Measurements from ENCODE around the gene LAMA4. TPM values are rescaled to one million over a fixed set of nuclear protein-coding genes. Genes with fewer than 3 reads are reported as not detected.

LAMA4 gene
- total RNA-seq, 1 donor from 2014 or later = 0.56 TPM

GRCh38 chr6:112197636-112198035 is 56.7 kb downstream of the LAMA4 start:
- H2AFZ ChIP-seq (replicated peaks) = no peak overlapping the region
- no peak overlapping the region for H3K27ac ChIP-seq
- H3K4me1 Mint-ChIP-seq = peaks cover 42% of the 10 kb centered on the region
- no peak for TF ChIP-seq EZH2phosphoT487 (IDR thresholded peaks at IDR 0.05)
- no peak for TF ChIP-seq EZH2 (IDR thresholded peaks at IDR 0.05)
- no peak for TF ChIP-seq CTCF (IDR thresholded peaks at IDR 0.05)
- H3K36me3 ChIP-seq = no peaks in the 10 kb centered on the region
- no peaks in the 10 kb centered on the region for H3K79me2 ChIP-seq (ENCODE audit: low read depth)
- H3K4me2 ChIP-seq = no peak overlapping the region
- H3K4me3 Mint-ChIP-seq = no peak overlapping the region
- H3F3A ChIP-seq (ENCODE audit: low read depth) = no peaks in the 10 kb centered on the region
- peaks cover 15% of the 10 kb centered on the region for H3K4me1 ChIP-seq
- H3K27ac Mint-ChIP-seq = no peak overlapping the region
- H3K27me3 ChIP-seq = no peaks in the 10 kb centered on the region
- no peak overlapping the region for H3K9ac ChIP-seq
- no peaks in the 10 kb centered on the region for H4K20me1 ChIP-seq (ENCODE audit: low read depth)
- DNase-seq (ENCODE audit: low spot score) = no peak
- no peak overlapping the region for H3K4me3 ChIP-seq
- H3K36me3 Mint-ChIP-seq = peaks cover 3% of the 10 kb centered on the region
- peaks cover 10% of the 10 kb centered on the region for H3K27me3 Mint-ChIP-seq (ENCODE audit: insufficient read depth, low read depth)
- peaks cover 7% of the 10 kb centered on the region for H3K9me3 Mint-ChIP-seq
- H3K9me3 ChIP-seq (ENCODE audit: low read depth) = no peaks in the 10 kb centered on the region

- no peak overlapping the region for H3K4me2 ChIP-seq
- H3K27ac ChIP-seq = no peak overlapping the region
- H3F3A ChIP-seq (ENCODE audit: low read depth) = no peaks in the 10 kb centered on the region
- Mint-ChIP-seq H3K36me3 (peaks cover 3% of the 10 kb centered on the region), H3K27ac (no peak overlapping the region), H3K27me3 (ENCODE audit: insufficient read depth, low read depth) (peaks cover 10% of the 10 kb centered on the region), H3K4me1 (peaks cover 37% of the 10 kb centered on the region), H3K4me3 (no peak overlapping the region), H3K9me3 (peaks cover 7% of the 10 kb centered on the region)
- TF ChIP-seq CTCF (IDR thresholded peaks at IDR 0.05) (no peak), EZH2 (IDR thresholded peaks at IDR 0.05) (no peak), EZH2phosphoT487 (IDR thresholded peaks at IDR 0.05) (no peak)
- H3K4me3 ChIP-seq = no peak overlapping the region
- H3K4me1 ChIP-seq = peaks cover 12% of the 10 kb centered on the region
- H4K20me1 ChIP-seq (ENCODE audit: low read depth) = no peaks in the 10 kb centered on the region
- no peaks in the 10 kb centered on the region for H3K79me2 ChIP-seq (ENCODE audit: low read depth)
- no peaks in the 10 kb centered on the region for H3K9me3 ChIP-seq (ENCODE audit: low read depth)
- no peak overlapping the region for H2AFZ ChIP-seq (replicated peaks)
- no peaks in the 10 kb centered on the region for H3K36me3 ChIP-seq
- no peak for DNase-seq (ENCODE audit: low spot score)
- H3K9ac ChIP-seq = no peak overlapping the region
- no peaks in the 10 kb centered on the region for H3K27me3 ChIP-seq
Observed at GRCh38 chr6:112196306-112196705, 58.1 kb downstream of the LAMA4 start.

GRCh38 chr6:112195166-112195565 is 59.2 kb downstream of the LAMA4 start:
- Mint-ChIP-seq H3K36me3 (peaks cover 3% of the 10 kb centered on the region), H3K27me3 (ENCODE audit: insufficient read depth, low read depth) (peaks cover 6% of the 10 kb centered on the region), H3K4me3 (no peak overlapping the region), H3K9me3 (peaks cover 4% of the 10 kb centered on the region), H3K27ac (no peak overlapping the region), H3K4me1 (peaks cover 40% of the 10 kb centered on the region)
- peaks cover 12% of the 10 kb centered on the region for H3K4me1 ChIP-seq
- H3K4me2 ChIP-seq = no peak overlapping the region
- no peak for DNase-seq (ENCODE audit: low spot score)
- H3F3A ChIP-seq (ENCODE audit: low read depth) = no peaks in the 10 kb centered on the region
- H3K27ac ChIP-seq = no peak overlapping the region
- no peaks in the 10 kb centered on the region for H3K36me3 ChIP-seq
- H3K79me2 ChIP-seq (ENCODE audit: low read depth) = no peaks in the 10 kb centered on the region
- H4K20me1 ChIP-seq (ENCODE audit: low read depth) = no peaks in the 10 kb centered on the region
- no peaks in the 10 kb centered on the region for H3K27me3 ChIP-seq
- H3K9ac ChIP-seq = no peak overlapping the region
- H3K9me3 ChIP-seq (ENCODE audit: low read depth) = no peaks in the 10 kb centered on the region
- no peak for TF ChIP-seq EZH2 (IDR thresholded peaks at IDR 0.05)
- no peak overlapping the region for H2AFZ ChIP-seq (replicated peaks)
- H3K4me3 ChIP-seq = no peak overlapping the region

GRCh38 chr6:112194511-112194910 is 59.9 kb downstream of the LAMA4 start:
- Histone ChIP-seq H3K4me2 (no peak overlapping the region), H3K9ac (no peak overlapping the region), H2AFZ (replicated peaks) (no peak overlapping the region), H4K20me1 (ENCODE audit: low read depth) (no peaks in the 10 kb centered on the region), H3K4me3 (no peak overlapping the region), H3K9me3 (ENCODE audit: low read depth) (no peaks in the 10 kb centered on the region), H3K27ac (no peak overlapping the region), H3K27me3 (no peaks in the 10 kb centered on the region), H3K4me1 (peaks cover 12% of the 10 kb centered on the region), H3F3A (ENCODE audit: low read depth) (no peaks in the 10 kb centered on the region), H3K79me2 (ENCODE audit: low read depth) (no peaks in the 10 kb centered on the region), H3K36me3 (no peaks in the 10 kb centered on the region)
- H3K4me1 Mint-ChIP-seq = peaks cover 46% of the 10 kb centered on the region
- no peak overlapping the region for H3K27ac Mint-ChIP-seq
- no peaks in the 10 kb centered on the region for H3K36me3 Mint-ChIP-seq
- DNase-seq (ENCODE audit: low spot score) = no peak
- H3K27me3 Mint-ChIP-seq (ENCODE audit: insufficient read depth, low read depth) = peaks cover 3% of the 10 kb centered on the region
- H3K9me3 Mint-ChIP-seq = no peaks in the 10 kb centered on the region
- TF ChIP-seq EZH2 (IDR thresholded peaks at IDR 0.05) (no peak), EZH2phosphoT487 (IDR thresholded peaks at IDR 0.05) (no peak), CTCF (IDR thresholded peaks at IDR 0.05) (no peak)
- no peak overlapping the region for H3K4me3 Mint-ChIP-seq

Measured in neural progenitor cell (in vitro differentiated cells).